GM18508 (cell line): Measurements from ENCODE around the gene ILF2.
"Not testable (repeated sequence)": the region's sequence is repeated elsewhere in the genome, so short reads cannot be mapped to it uniquely, and the experiment has no call there.

ENCODE experiments used
- ATAC-seq: cut with Tn5 transposase; IDR thresholded peaks from one replicate; pipeline ENCODE4 v1.9.1; 2021; ENCODE audit warnings: moderate number of reproducible peaks; ENCODE audit not compliant: insufficient read depth, unreplicated experiment

Gene ILF2

GRCh38 chr1:153651771-153652170, 19.0 kb downstream of the ILF2 start:
- no peak for ATAC-seq

- ATAC-seq: no peak
Measured at GRCh38 chr1:153649863-153650235, 20.9 kb downstream of the ILF2 start.

DNA sequence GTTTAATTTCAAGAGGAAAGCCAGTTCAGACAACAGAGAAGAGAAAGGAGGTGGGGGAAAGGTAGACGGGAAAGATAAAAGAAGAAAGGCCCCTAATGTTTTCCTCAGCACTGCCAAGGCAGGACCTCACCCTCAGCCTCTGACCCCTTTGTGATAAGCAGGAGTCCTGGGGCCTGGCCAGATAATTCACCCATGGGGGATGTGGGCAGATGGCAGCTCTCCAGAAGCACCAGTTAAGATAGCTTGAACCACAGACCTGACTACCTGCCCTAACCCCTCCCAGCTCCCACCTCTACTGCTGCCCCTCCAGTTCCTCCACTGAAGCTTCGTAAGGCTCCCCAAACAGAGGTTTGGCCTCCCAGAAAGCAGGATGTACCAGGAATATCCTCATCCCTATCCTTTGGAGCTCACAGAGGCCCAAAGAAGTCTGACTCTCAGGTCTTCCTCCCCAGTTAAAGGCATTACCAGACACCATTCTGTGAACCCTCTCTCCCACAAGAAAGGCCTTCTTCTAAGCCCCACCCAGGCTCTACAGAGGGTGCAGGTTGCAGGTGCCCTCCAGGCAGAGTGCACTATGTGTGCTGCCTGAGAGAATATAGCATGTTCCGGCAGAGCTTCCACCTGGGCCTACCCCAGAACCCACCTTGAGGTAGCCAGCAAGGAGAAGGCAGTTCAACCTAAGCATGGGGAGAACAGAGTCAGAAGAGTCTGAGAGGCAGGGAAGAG, 21.5 kb downstream of the ILF2 start:
- no peak for ATAC-seq

DNA sequence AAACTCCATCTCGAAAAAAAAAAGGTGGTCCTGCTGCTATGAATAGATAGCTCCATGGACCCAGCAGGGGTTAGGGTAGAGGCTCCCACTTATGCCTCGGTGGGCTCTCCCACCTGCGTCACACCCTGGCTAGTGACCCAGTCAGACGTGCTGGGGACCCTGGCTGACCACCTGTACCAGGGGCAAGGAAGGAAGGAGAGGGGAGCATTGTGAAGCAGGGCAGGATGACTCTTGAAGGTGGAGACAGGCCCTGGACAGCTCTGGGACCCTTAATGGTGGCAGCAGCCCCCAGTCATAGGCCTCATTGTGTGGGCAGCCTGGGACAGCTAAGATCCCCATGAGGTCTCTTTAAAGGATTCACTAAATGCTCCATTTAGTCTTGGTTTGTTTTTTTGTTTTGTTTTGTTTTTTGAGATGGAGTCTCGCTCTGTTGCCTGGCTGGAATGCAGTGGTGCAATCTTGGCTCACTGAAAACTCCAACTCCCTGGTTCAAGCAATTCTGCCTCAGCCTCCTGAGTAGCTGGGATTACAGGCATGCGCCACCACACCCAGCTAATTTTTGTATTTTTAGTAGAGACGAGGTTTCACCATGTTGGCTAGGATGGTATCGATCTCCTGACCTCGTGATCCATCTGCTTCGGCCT, 22.7 kb downstream of the ILF2 start:
- no peak for ATAC-seq

DNA sequence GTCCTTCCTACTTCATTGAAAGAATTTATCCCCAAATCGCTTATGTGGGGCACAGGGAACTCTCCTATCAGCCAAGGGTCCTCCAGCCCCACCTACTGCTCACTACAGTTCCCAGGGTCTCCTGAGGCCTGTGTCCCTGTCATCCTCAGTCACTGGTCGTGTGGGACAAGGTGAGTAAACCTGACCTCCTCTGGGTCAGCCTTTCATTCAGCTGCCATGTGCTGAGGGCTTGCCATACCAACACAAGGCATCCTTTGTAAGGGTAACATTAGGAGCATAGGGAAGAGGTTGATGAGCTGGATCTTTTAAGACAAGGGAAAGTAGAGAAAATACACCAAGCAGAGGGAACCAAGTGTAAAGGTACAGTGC, 23.5 kb downstream of the ILF2 start:
- ATAC-seq: no peak

DNA sequence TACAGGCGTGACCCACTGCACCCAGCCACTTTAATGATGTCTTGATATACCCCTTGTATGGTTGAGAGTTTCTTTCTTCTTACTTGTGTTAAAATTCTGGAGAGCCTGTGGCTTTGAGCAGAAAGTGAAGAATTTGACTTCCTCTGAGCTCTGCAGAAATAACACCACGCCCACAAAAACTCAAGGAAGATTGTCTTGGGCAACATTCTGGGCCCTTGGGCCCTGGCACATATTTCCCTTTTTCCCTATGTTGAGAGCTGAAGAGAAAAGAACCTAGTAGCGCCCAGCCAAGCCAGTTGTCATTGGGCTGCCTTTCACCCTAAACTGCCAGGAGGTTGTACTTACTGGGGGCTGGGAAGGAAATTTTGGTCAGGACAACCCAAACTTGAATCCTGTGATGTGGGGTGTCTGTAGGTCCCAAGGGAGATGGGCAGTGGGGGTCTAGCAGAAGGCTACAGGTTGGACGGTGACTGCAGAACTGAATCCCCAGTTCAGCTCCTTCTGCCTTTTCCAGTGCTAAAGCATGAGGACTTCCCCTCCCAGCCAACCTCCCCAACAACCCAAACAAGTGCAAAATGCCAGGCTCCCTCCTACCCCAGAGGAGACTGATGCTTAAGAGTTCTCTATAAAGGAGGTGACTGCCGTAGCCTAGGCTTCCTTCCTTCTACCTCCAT, 24.0 kb downstream of the ILF2 start:
- ATAC-seq: no peak

DNA sequence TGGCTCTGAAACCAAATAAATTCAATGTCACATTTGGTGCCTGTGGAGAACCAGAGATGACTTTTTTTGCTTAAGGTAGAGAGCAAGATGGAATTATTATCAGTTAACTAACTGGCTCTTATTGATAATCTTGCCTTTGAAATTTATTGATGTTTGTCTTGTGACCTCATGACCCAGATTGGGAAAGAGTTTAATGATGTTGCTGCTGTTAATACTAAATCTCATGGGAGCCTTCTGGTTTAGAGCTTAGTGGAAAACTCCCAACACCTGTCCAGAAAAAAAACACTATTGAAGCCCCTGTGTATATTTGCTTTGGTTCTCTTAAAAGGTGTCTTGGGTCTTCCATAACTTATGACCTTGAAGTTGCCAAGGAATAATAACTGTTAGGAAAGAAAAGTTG, 27.0 kb downstream of the ILF2 start:
- ATAC-seq: no peak

GRCh38 chr1:153643100-153643499, 27.7 kb downstream of the ILF2 start:
- no peak for ATAC-seq

GRCh38 chr1:153642161-153642560, 28.6 kb downstream of the ILF2 start:
- ATAC-seq: no peak

DNA sequence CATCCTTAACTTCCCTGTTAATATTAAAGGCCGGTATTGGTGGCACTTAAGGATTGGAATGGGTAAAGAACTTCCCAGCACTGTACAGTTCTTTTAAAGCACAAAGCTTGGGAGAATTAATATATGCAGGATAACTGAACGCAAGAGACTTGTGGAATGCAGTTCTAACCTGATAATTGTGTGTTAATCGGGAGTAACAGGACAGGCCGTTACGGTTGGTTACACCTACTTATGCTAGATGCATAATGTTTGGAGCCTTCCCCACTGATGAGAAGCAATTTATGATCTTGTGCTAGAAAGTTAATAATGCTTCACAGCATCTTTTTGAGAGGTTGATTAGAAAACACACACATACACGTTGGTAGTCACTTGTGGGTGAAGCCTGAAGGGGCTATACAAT, 29.9 kb downstream of the ILF2 start:
- no peak for ATAC-seq

DNA sequence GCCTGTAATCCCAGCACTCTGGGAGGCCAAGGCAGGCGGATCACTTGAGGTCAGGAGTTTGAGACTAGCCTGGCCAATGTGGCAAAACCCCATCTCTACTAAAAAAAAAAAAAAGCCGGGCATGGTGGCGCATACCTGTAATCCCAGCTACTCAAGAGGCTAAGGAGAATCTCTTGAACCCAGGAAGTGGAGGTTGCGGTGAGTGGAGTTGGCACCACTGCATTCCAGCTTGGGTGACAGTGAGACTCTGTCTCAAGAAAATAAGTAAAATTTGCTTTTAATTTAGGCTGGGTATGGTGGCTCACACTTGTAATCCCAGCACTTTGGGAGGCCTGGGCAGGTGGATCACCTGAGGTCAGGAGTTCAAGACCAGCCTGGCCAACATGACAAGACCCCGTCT, 30.6 kb downstream of the ILF2 start:
- not testable (repeated sequence) for ATAC-seq

DNA sequence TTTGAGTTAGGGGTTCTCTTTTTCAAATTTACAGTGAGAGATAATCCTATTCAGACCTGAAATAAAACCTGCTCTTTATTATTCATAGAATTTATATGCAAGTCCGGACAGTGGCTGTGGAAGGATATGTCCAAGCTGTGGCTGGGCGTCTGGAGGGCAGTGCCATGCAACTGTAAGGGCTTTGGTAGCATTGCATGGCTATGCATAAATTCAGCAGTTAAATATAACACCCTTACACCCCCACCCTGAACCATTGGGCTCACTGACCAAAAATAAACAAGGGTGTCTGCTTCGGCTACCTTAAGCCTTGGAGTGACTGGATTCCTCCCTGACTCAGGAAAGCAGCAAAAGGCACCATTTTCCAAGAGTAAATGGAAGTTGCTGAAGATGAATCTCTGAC, 31.5 kb downstream of the ILF2 start:
- ATAC-seq: no peak

DNA sequence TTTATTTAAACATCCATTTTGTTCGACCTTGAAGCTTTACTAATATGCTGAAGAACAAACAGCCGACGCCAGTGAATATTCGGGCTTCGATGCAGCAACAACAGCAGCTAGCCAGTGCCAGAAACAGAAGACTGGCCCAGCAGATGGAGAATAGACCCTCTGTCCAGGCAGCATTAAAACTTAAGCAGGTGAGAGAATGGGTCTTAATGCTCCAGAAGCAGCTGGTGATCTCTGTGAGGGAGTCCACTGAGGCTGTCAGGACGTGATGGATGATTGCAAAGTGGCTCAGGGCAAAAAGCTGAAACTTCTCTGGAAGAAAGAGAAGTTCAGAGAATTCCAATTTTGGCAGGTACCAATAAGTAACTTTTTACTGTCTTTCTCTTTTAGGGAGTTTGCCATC, 32.5 kb downstream of the ILF2 start:
- no peak for ATAC-seq

GRCh38 chr1:153636312-153636711, 34.5 kb downstream of the ILF2 start:
- ATAC-seq: no peak

DNA sequence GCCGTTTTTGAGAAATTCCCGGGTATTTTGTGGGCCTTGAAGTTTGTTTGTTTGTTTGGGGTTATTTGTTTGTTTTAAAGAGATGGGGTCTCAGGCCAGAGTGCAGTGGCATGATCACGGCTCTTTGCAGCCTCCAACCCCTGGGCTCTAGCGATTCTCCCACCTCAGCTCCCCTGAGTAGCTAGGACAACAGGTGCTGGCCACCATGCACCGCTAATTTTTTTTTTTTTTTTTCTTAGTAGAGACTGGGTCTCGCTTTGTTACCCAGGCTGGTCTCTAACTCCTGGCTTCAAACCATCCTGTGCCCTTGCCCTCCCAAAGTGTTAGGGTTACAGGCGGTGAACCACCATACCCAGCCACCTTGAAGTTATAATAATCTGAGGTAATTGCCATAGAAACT, 34.9 kb downstream of the ILF2 start:
- ATAC-seq: no peak

DNA sequence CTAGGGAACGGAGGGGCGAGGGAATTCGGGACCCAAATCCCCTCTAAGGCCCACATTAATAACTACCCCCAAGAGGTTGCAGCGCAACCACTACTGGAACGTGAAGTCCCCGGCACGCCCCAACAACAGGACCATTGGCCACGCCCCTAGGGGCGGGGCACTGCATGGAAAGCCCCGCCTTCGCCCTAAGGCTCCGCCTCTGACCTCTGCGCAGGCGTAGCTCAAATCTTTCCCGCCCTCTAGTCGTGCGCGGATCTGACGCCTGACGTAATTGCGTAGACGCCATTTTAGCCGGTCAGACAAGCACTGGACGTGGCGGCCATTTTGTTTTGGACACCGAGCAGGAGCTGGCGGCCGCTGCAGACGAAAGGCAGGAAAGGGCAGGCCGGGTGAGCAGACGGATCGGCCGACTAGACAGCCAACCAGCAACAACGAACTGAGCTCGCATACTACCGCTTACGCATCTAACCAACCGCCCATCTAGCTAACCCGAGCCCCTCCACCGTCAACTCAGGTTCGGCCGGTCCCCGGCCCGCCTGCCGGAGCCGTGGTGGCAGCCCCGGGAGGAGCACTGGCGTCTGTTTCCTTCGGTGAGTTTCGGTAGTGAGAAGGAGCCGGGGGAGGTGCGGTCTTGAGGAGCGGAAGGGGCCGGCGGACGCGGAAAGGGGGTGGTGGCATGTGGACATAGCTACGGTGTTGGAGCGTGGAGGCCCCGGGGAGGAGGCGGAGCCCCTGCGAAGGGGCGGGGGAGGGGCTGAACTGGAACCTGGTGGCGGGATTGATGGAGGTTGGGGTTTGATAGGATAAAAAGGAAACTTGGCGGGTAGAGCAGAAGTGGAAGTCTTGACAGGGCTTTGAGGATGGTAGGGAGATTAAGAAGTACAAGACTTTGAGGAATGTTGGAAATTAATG, 36.8 kb downstream of the ILF2 start, which contains the start of gene CHTOP:
CHTOP (plus strand) TSS at position 313 of the 912 bp plus-strand sequence. CDS start 2,523 bp downstream, outside the sequence.
- ATAC-seq: peak; percentile 81

DNA sequence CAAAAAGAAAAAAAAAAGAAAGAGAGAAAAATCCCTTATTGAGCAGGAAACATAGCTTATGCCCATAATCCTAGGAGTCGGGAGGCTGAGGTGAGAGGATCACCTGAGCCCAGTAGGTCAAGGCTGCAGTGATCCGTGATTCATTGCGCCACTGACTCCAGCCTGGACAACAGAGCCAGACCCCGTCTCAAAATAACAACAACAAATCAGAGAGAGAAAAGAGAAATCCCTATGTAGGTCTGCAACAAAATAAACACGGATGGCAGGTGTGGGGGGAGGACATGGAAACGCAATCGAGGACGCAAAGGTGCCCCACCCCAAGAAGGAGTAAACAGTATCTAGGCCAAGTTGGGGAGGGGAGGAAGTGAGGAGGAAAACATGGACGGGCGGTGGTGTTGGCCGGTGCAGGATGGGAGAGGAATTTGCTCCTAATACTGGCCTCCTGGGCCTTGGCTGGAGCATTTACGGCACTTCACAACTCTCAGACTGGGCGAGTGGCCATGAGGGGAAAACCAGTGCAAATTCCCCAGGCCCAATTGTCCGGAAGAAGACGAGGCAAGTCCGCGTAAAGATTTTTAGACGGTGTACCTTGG, 37.5 kb downstream of the ILF2 start:
- ATAC-seq: no peak

GRCh38 chr1:153631047-153632022, 39.5 kb downstream of the ILF2 start:
- ATAC-seq: no peak

- no peak for ATAC-seq
Measured at GRCh38 chr1:153630384-153630783, 40.4 kb downstream of the ILF2 start.
